HEK293T (cell line): ENCODE measurements around the gene TBRG4.

Experiments used
- CTCF ChIA-PET: fragments of 350-600 bp; formaldehyde crosslinking; extraction: SDS; loops from one replicate; lab custom pipeline; 2021; ENCODE audit warnings: antibody characterized with exemption, inconsistent platforms; lab: Yijun Ruan, JAX
- POLR2A ChIA-PET: fragments of 350-600 bp; formaldehyde crosslinking; extraction: SDS; loops from one replicate; lab custom pipeline; 2020; ENCODE audit warnings: antibody characterized with exemption, inconsistent platforms; lab: Yijun Ruan, JAX
- DNase-seq: peaks from one replicate; pipeline ENCODE4 v3.0.0; 2012; ENCODE audit warnings: mixed read lengths; ENCODE audit errors: extremely low spot score
- ARNT ChIP-seq: fragments of 450-650 bp; IDR thresholded peaks from 2 replicates; pipeline ENCODE4 v1.6.1; 2017; ENCODE audit warnings: mild to moderate bottlenecking
- BHLHE40 ChIP-seq: fragments of 450-650 bp; IDR thresholded peaks from 2 replicates; pipeline ENCODE4 v1.6.1; 2016; ENCODE audit warnings: mild to moderate bottlenecking, moderate library complexity, borderline replicate concordance
- CTBP1 ChIP-seq: fragments of 450-650 bp; IDR thresholded peaks from 2 replicates; pipeline ENCODE4 v1.6.1; 2016; ENCODE audit warnings: borderline replicate concordance
- ELF4 ChIP-seq: fragments of 450-650 bp; IDR thresholded peaks from 2 replicates; pipeline ENCODE4 v1.6.1; 2017; ENCODE audit warnings: antibody characterized with exemption
- FOXA1 ChIP-seq: fragments of 450-650 bp; IDR thresholded peaks from 2 replicates; pipeline ENCODE4 v1.6.1; 2016; ENCODE audit warnings: mild to moderate bottlenecking
- FOXK2 ChIP-seq: fragments of 450-650 bp; IDR thresholded peaks from 2 replicates; pipeline ENCODE4 v1.6.1; 2016; ENCODE audit warnings: mild to moderate bottlenecking
- FOXM1 ChIP-seq: fragments of 450-650 bp; IDR thresholded peaks from 2 replicates; pipeline ENCODE4 v1.6.1; 2017; ENCODE audit warnings: mild to moderate bottlenecking, borderline replicate concordance
- HDGF ChIP-seq: fragments of 450-650 bp; IDR thresholded peaks from 2 replicates; pipeline ENCODE4 v1.6.1; 2017; ENCODE audit warnings: antibody characterized with exemption, borderline replicate concordance
- L3MBTL2 ChIP-seq: fragments of 450-650 bp; conservative IDR thresholded peaks from 2 replicates; pipeline ENCODE4 v1.6.1; 2016; ENCODE audit warnings: mild to moderate bottlenecking
- LEF1 ChIP-seq: fragments of 450-650 bp; IDR thresholded peaks from 2 replicates; pipeline ENCODE4 v1.6.1; 2017; ENCODE audit warnings: mild to moderate bottlenecking, borderline replicate concordance
- NFRKB ChIP-seq: fragments of 450-650 bp; IDR thresholded peaks from 2 replicates; pipeline ENCODE4 v1.6.1; 2016; ENCODE audit warnings: mild to moderate bottlenecking, moderate library complexity
- PKNOX1 ChIP-seq: fragments of 450-650 bp; IDR thresholded peaks from 2 replicates; pipeline ENCODE4 v1.6.1; 2016
- SP1 ChIP-seq: fragments of 450-650 bp; IDR thresholded peaks from 2 replicates; pipeline ENCODE4 v1.6.1; 2017
- SUZ12 ChIP-seq: fragments of 450-650 bp; IDR thresholded peaks from 2 replicates; pipeline ENCODE4 v1.6.1; 2016; ENCODE audit warnings: mild to moderate bottlenecking
- TARDBP ChIP-seq: fragments of 450-650 bp; IDR thresholded peaks from 2 replicates; pipeline ENCODE4 v1.6.1; 2016
- ZNF384 ChIP-seq: fragments of 450-650 bp; IDR thresholded peaks from 2 replicates; pipeline ENCODE4 v1.6.1; 2016

Gene TBRG4

GRCh38 chr7:45053941-45054340 lies 57.6 kb downstream of the TBRG4 start:
- ChIA-PET CTCF (interaction anchor here (0.6 kb wide), 1 partner anchor 80 kb away, joined by 3 read pairs; no protein-coding TSS in a partner anchor), POLR2A (no interaction called here)
- peak; percentile 3 for DNase-seq
- TF ChIP-seq PKNOX1 (no peak), FOXA1 (no peak), SP1 (no peak), TARDBP (no peak), NFRKB (no peak), L3MBTL2 (no peak), LEF1 (no peak), SUZ12 (no peak), BHLHE40 (no peak), ZNF384 (no peak), ELF4 (no peak), FOXM1 (no peak), ARNT (no peak), HDGF (no peak), CTBP1 (no peak), FOXK2 (no peak)

GRCh38 chr7:45053401-45053800 lies 58.1 kb downstream of the TBRG4 start:
- TF ChIP-seq ELF4 (no peak), HDGF (no peak), SUZ12 (no peak), FOXK2 (no peak), FOXA1 (no peak), TARDBP (no peak), ZNF384 (no peak), PKNOX1 (no peak), ARNT (no peak)
- CTCF ChIA-PET = interaction anchor here (0.6 kb wide), 1 partner anchor 80 kb away, joined by 3 read pairs; no protein-coding TSS in a partner anchor
- POLR2A ChIA-PET = no interaction called here
- peak; percentile 1 for DNase-seq

GRCh38 chr7:45052011-45052410 lies 59.5 kb downstream of the TBRG4 start:
- DNase-seq = peak; percentile 4
- ChIA-PET CTCF (no interaction called here), POLR2A (no interaction called here)
- TF ChIP-seq LEF1 (no peak), BHLHE40 (no peak), HDGF (no peak), FOXA1 (no peak), FOXK2 (no peak), ELF4 (no peak), NFRKB (no peak), ZNF384 (no peak), L3MBTL2 (no peak), CTBP1 (no peak), SUZ12 (no peak), SP1 (no peak), TARDBP (no peak), PKNOX1 (no peak), ARNT (no peak), FOXM1 (no peak)

- CTCF ChIA-PET = no interaction called here
- no peak for TF ChIP-seq FOXK2
- TF ChIP-seq ELF4 = no peak
- TF ChIP-seq SP1 = no peak
- no peak for TF ChIP-seq FOXM1
- POLR2A ChIA-PET = no interaction called here
- DNase-seq = no peak
Observed at GRCh38 chr7:45050198-45050597, 61.3 kb downstream of the TBRG4 start.
